Adipose tissue (tissue), 3 donors: ENCODE data around the gene MSL3. TPM values are rescaled to one million over a fixed set of nuclear protein-coding genes. Genes with fewer than 3 reads are reported as not detected.

ENCODE experiments used
- H3K27ac ChIP-seq: one replicate; pipeline ENCODE4 v1.5.1; 2013; ENCODE audit warnings: low read depth, low read length
- WGBS, 3 donors: extraction: QIAGEN DNeasy Blood & Tissue Kit; methylation state at CpG; one replicate each; pipeline ENCODE4 v1.1.7; 2013; 5-methylcytosine and 5-hydroxymethylcytosine counted together
- polyA plus RNA-seq, 3 donors: library from polyadenylated mRNA; stranded (reverse); fragments of 200-250 nt; gene quantifications; one replicate each; pipeline ENCODE4 v1.2.3, GENCODE V29; 2013
- donor health status: healthy with polysubstance abuse.
- donor health status: Bipolar disorder and iron deficiency.
- donor health status: healthy.

The MSL3 gene
- polyA plus RNA-seq, 3 donors: 8.5 to 38.6 (median 16.7) TPM

DNA sequence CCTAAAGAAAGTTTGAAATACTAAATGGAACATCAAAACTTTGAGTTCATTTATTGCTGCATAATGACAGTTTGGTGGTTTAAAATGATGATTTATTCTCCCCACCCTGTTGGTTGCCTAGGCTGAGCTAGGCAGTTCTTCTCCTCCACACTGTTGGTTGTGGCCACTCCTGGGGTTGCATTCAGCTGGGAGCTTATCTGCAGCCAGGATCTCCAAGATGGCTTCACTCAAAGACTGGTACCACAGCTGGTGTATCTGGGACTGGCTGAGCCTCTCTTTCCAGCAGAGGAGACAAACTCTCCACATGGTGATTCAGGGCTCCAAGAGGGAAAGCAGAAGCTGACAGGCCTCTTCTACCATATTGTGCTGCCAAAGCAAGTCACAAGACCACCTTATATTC is 33.1 kb downstream of the MSL3 start:
- H3K27ac ChIP-seq: no peak overlapping the region

DNA sequence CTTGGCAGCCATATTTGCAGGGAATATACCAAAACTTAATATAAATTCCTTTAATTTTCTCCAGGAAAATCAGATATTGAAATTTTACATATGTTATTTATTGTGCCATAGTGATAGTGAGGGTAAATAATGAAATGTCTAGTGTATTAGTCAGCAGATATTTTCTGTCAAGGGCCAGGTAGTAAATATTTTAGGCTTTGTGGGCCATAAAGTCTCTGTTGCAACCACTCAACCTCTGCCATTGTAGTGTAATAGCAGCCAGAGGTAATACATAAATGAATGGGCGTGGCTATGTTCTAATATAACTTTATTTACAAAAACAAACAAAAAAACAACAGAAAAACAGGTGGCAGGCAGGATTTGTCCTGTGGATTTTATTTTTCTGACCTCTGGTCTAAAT is 33.5 kb downstream of the MSL3 start:
- 15 to 92% (median 85%) methylated on average over 1 of the region's 1 CpG for WGBS, 3 donors

DNA sequence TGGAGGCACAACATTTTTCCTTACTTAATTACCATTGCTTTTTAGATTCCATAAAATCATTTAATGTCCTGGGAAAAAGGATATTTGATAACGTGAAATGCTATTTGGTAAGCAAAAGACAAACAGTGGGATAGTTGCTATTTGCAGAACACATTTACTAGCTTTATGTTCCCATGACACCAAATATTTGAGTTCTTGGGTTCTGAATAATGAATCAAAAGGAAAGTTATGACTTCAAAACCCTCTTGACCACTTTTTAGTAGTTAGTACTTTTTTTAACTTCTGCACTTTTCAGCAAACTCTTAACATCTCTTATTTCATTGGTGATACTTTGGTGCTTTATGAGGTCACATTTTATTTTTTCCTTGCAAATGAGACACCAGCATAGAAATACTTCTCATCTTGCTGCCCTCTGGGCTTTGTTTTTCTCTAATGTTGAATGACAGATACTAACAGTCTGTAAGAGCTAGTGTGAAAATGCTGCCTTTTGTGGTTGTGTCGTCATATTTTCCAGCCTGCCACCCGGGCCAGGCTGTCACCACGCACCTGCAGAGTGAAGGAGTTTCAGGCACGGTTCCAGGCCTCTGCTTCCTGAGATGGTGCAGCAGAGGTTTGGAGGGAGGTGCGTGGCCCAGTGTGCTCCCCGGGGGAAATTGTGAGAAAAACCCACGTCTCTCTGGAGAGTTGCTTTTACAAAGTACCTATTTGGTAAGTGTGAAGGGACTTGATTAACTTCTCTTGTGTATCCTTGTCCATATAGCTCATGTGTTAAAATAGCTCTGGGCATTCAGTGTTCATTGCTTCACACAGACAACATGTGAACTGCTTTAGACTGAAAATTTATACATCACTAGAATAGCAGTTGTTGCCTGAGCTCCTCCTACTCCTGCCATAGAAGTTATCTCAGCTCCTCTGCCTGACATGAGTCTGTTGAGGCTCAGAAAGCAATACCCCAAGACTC is 34.7 kb downstream of the MSL3 start:
- no peak overlapping the region for H3K27ac ChIP-seq
- 33 to 47% (median 43%) methylated on average over 8 of the region's 8 CpGs for WGBS, 3 donors

More for the DNA sequence above, 33.5 kb downstream of the MSL3 start:
- H3K27ac ChIP-seq: no peak overlapping the region

DNA sequence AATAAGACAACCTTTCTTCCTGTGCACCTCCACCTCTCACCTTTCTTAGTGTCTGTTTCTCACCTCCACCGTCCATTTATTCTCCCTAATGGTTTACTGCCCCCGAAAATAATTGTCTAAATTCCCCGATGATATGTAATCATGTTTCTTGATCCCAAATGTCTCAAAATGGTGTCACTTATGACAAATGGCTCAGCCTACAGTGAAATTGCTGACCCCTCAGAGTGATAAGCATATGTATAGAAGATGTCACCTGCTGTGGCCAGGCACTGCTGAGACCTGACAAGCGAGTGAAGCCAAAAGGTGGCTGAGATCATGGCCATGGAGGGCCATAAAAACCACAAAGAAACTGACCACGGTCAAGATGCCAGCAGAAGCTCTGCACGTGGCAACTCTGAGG is 35.7 kb downstream of the MSL3 start:
- WGBS, 3 donors: 67 to 79% (median 78%) methylated on average over 6 of the region's 6 CpGs
- H3K27ac ChIP-seq: no peak overlapping the region

DNA sequence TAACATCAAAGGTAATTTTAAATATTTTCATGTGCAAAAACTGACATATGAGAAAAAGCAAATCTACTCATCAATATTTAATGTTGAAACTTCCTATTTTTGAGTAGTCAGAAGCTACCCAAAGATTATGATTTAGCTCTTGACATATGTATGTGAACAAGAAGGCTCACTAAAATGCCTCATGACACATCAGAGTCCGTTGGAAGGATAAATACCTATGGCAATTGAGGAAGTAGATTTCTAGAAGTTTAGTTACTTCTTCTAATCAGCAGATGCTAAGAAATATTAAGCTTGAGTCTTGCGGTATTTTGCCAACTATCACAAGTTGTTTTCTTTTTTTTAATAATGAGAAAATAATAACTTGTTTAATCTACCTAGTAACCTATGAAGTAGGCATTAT is 55.3 kb downstream of the MSL3 start:
- WGBS, 3 donors: 58 to 62% (median 60%) methylated on average over 2 of the region's 2 CpGs

More for the DNA sequence above, 55.3 kb downstream of the MSL3 start:
- no peak overlapping the region for H3K27ac ChIP-seq

Other genes with a start within 250 kb of the MSL3 start
- 1 to 10 TPM; 1.2 to 7.8 (median 4.6) TPM for gene ARHGAP6, start 92.3 kb upstream of the MSL3 start, polyA plus RNA-seq